H1 (cell line): ENCODE data around the gene DYNC1H1. TPM values are rescaled to one million over a fixed set of nuclear protein-coding genes. Genes with fewer than 3 reads are reported as not detected.

Experiments used
- CTCF ChIA-PET: fragments of 300-600 bp; sonication (Branson Sonifier 250); formaldehyde crosslinking; loops from one replicate; lab custom pipeline; 2021; ENCODE audit not compliant: partially characterized antibody; lab: Charles Lee
- POLR2A ChIA-PET: fragments of 300-600 bp; sonication (Branson Sonifier 250); formaldehyde crosslinking; loops from one replicate; lab custom pipeline; 2021; ENCODE audit warnings: inconsistent platforms; ENCODE audit not compliant: partially characterized antibody; lab: Charles Lee
- DNase-seq, 2 experiments: peaks; one replicate each; pipeline versions ENCODE4 v3.0.0 to v3.0.0-alpha.2; 2010 to 2022; ENCODE audit warnings: low spot score in 2 of 2, low read depth in 1 of 2, mixed read lengths in 1 of 2
- FAIRE-seq: peaks from 2 replicates; lab custom pipeline; 2011; peaks lifted over from hg19 to GRCh38; lab: Jason Lieb, UNC
- H2AFZ ChIP-seq: 2 replicates; pipeline ENCODE4 v1.8.1; 2012; ENCODE audit warnings: low read length, inconsistent platforms
- H2AK5ac ChIP-seq: 2 replicates; pipeline ENCODE4 v1.6.1; 2013; ENCODE audit warnings: low read depth, low read length
- H2BK120ac ChIP-seq: replicated peaks from 2 replicates; pipeline ENCODE3; 2013; ENCODE audit warnings: low read depth, low read length, inconsistent platforms
- H2BK12ac ChIP-seq: 2 replicates; pipeline ENCODE4 v1.6.1; 2013; ENCODE audit warnings: low read depth, low read length
- H2BK15ac ChIP-seq: 2 replicates; pipeline ENCODE4 v1.6.1; 2013; ENCODE audit warnings: low read length
- H2BK20ac ChIP-seq: 2 replicates; pipeline ENCODE4 v1.6.1; 2013; ENCODE audit warnings: low read length
- H2BK5ac ChIP-seq: 2 replicates; pipeline ENCODE4 v1.6.1; 2013; ENCODE audit warnings: low read depth, low read length
- H3K14ac ChIP-seq: 2 replicates; pipeline ENCODE4 v1.6.1; 2013; ENCODE audit warnings: inconsistent platforms; ENCODE audit not compliant: insufficient read length
- H3K18ac ChIP-seq: 2 replicates; pipeline ENCODE4 v1.6.1; 2013; ENCODE audit warnings: low read length; ENCODE audit errors: extremely low read depth
- H3K23ac ChIP-seq: 2 replicates; pipeline ENCODE4 v1.6.1; 2013; ENCODE audit warnings: inconsistent platforms; ENCODE audit not compliant: insufficient read length
- H3K23me2 ChIP-seq: 2 replicates; pipeline ENCODE4 v1.6.1; 2013; ENCODE audit warnings: low read depth, low read length
- H3K27ac ChIP-seq: 2 replicates; pipeline ENCODE4 v1.6.1; 2011; ENCODE audit warnings: low read depth, low read length, inconsistent platforms
- H3K27me3 ChIP-seq, 4 experiments: replicated peaks in 1 of 4; 1 replicate in 1 of 4; 2 replicates in 3 of 4; pipeline versions ENCODE4 v1.6.1 to v1.8.1; 2011 to 2013; ENCODE audit warnings: low read length in 3 of 4, mild to moderate bottlenecking in 3 of 4, inconsistent platforms in 2 of 4, mixed read lengths in 2 of 4, moderate library complexity in 1 of 4; ENCODE audit not compliant: control insufficient read depth in 3 of 4, insufficient read depth in 3 of 4; ENCODE audit errors: extremely low read depth in 1 of 4
- H3K36me3 ChIP-seq, 4 experiments: 2 replicates each; pipeline versions ENCODE4 v1.6.1 to v1.8.1; 2011 to 2013; ENCODE audit warnings: mild to moderate bottlenecking in 4 of 4, low read length in 3 of 4, moderate library complexity in 2 of 4, control low read depth in 1 of 4, inconsistent platforms in 1 of 4; ENCODE audit not compliant: insufficient read depth in 4 of 4, control insufficient read depth in 2 of 4
- H3K4ac ChIP-seq: replicated peaks from 2 replicates; pipeline ENCODE3; 2013; ENCODE audit warnings: low read length, low read depth, mixed read lengths, inconsistent platforms; ENCODE audit not compliant: insufficient read length
- H3K4me1 ChIP-seq, 4 experiments: replicated peaks in 1 of 4; 1 replicate in 1 of 4; 2 replicates in 3 of 4; pipeline versions ENCODE4 v1.6.1 to v1.8.1; 2011 to 2013; ENCODE audit warnings: low read length in 3 of 4, inconsistent platforms in 2 of 4, mixed read lengths in 1 of 4; ENCODE audit not compliant: insufficient read depth in 4 of 4, control insufficient read depth in 3 of 4
- H3K4me2 ChIP-seq, 2 experiments: 2 replicates each; pipeline versions ENCODE4 v1.6.1 to v1.8.1; 2011 to 2013; ENCODE audit warnings: low read depth in 2 of 2, low read length in 2 of 2, control low read depth in 1 of 2, inconsistent platforms in 1 of 2, mild to moderate bottlenecking in 1 of 2; ENCODE audit not compliant: insufficient read depth in 1 of 2
- H3K4me3 ChIP-seq, 4 experiments: fragments of 200-600, 300-600 bp in 1 of 4; sonication (generic), shearing (Covaris generic), sonication (Bioruptor Twin) in 1 of 4; 2 replicates each; pipeline versions ENCODE4 v1.5.1 to v1.8.1; 2011 to 2016; ENCODE audit warnings: low read length in 4 of 4, low read depth in 3 of 4, control low read depth in 2 of 4, inconsistent platforms in 2 of 4, mild to moderate bottlenecking in 2 of 4, mixed read lengths in 1 of 4, moderate library complexity in 1 of 4; ENCODE audit not compliant: insufficient read depth in 2 of 4; ENCODE audit errors: extremely low read depth in 1 of 4
- H3K56ac ChIP-seq: replicated peaks from 2 replicates; pipeline ENCODE3; 2013; ENCODE audit warnings: low read depth, mild to moderate bottlenecking, mixed read lengths, low read length, inconsistent platforms; ENCODE audit not compliant: insufficient read length
- H3K79me1 ChIP-seq: 2 replicates; pipeline ENCODE4 v1.6.1; 2013; ENCODE audit warnings: low read depth, low read length, control low read depth
- H3K79me2 ChIP-seq, 2 experiments: 2 replicates each; pipeline versions ENCODE4 v1.6.1 to v1.8.1; 2012 to 2013; ENCODE audit warnings: low read length in 2 of 2, mild to moderate bottlenecking in 2 of 2, inconsistent platforms in 1 of 2; ENCODE audit not compliant: insufficient read depth in 2 of 2, control insufficient read depth in 1 of 2
- H3K9ac ChIP-seq, 4 experiments: replicated peaks in 1 of 4; 1 replicate in 1 of 4; 2 replicates in 3 of 4; pipeline versions ENCODE4 v1.6.1 to v1.8.1; 2011 to 2013; ENCODE audit warnings: low read depth in 3 of 4, low read length in 3 of 4, control low read depth in 2 of 4, mild to moderate bottlenecking in 2 of 4, moderate library complexity in 2 of 4, inconsistent platforms in 1 of 4; ENCODE audit errors: extremely low read depth in 1 of 4
- H3K9me3 ChIP-seq, 2 experiments: 2 replicates each; pipeline versions ENCODE4 v1.6.1 to v1.8.1; 2012 to 2013; ENCODE audit warnings: mild to moderate bottlenecking in 2 of 2, moderate library complexity in 2 of 2, control low read depth in 1 of 2, inconsistent platforms in 1 of 2, low read depth in 1 of 2, low read length in 1 of 2, mixed read lengths in 1 of 2; ENCODE audit not compliant: insufficient read depth in 2 of 2
- H4K20me1 ChIP-seq, 2 experiments: replicated peaks in 1 of 2; 2 replicates each; pipeline versions ENCODE3 to v1.8.1; 2011 to 2013; ENCODE audit warnings: inconsistent platforms in 2 of 2, low read length in 2 of 2, mild to moderate bottlenecking in 1 of 2; ENCODE audit not compliant: insufficient read depth in 2 of 2, control insufficient read depth in 1 of 2
- H4K5ac ChIP-seq: 2 replicates; pipeline ENCODE4 v1.6.1; 2013; ENCODE audit warnings: low read length, low read depth, mixed read lengths, inconsistent platforms; ENCODE audit not compliant: insufficient read length
- H4K8ac ChIP-seq: 2 replicates; pipeline ENCODE4 v1.8.0; 2013; ENCODE audit warnings: mild to moderate bottlenecking, moderate library complexity, low read length, inconsistent platforms; ENCODE audit not compliant: insufficient read depth; ENCODE audit errors: extremely low read depth
- H4K91ac ChIP-seq: replicated peaks from 2 replicates; pipeline ENCODE3; 2013; ENCODE audit warnings: low read length, mixed read lengths, inconsistent platforms; ENCODE audit not compliant: insufficient read length
- ATF2 ChIP-seq: IDR thresholded peaks from 2 replicates; pipeline ENCODE4 v1.6.1; 2012; ENCODE audit warnings: low read length, inconsistent platforms
- CREB1 ChIP-seq: IDR thresholded peaks from 2 replicates; pipeline ENCODE4 v1.6.1; 2012; ENCODE audit warnings: inconsistent platforms
- GABPA ChIP-seq: IDR thresholded peaks from 2 replicates; pipeline ENCODE4 v1.6.1; 2011; ENCODE audit warnings: mild to moderate bottlenecking, low read length, moderate library complexity, borderline replicate concordance; ENCODE audit not compliant: insufficient read depth
- HDAC6 ChIP-seq: IDR thresholded peaks from one replicate; pipeline ENCODE4 v1.7.1; 2012; ENCODE audit warnings: low read depth, mild to moderate bottlenecking, inconsistent platforms, low read length, moderate library complexity
- JUN ChIP-seq: IDR thresholded peaks from 2 replicates; pipeline ENCODE4 v1.6.1; 2011; ENCODE audit warnings: low read depth, mild to moderate bottlenecking, improper control_type of control experiment, low read length
- MAX ChIP-seq: IDR thresholded peaks from 2 replicates; pipeline ENCODE4 v1.6.1; 2012; ENCODE audit warnings: inconsistent platforms
- POLR2A ChIP-seq, 2 experiments: IDR thresholded peaks; 1 replicate in 1 of 2; 2 replicates in 1 of 2; pipeline ENCODE4 v1.6.1; 2011; ENCODE audit warnings: low read depth in 2 of 2, low read length in 2 of 2, mild to moderate bottlenecking in 2 of 2; ENCODE audit errors: control extremely low read depth in 1 of 2
- RAD21 ChIP-seq, 2 experiments: IDR thresholded peaks in 1 of 2; conservative IDR thresholded peaks in 1 of 2; 2 replicates each; pipeline ENCODE4 v1.6.1; 2011; ENCODE audit warnings: low read depth in 2 of 2, low read length in 2 of 2, improper control_type of control experiment in 1 of 2, inconsistent platforms in 1 of 2, mild to moderate bottlenecking in 1 of 2, moderate library complexity in 1 of 2
- RXRA ChIP-seq: IDR thresholded peaks from 2 replicates; pipeline ENCODE4 v1.6.1; 2011; ENCODE audit warnings: low read depth, mild to moderate bottlenecking, low read length, moderate library complexity; ENCODE audit not compliant: insufficient read depth
- SP4 ChIP-seq: IDR thresholded peaks from 2 replicates; pipeline ENCODE4 v1.6.1; 2012; ENCODE audit warnings: low read length, inconsistent platforms
- WGBS, 2 experiments: shearing (Covaris generic) in 1 of 2; methylation state at CpG; one replicate each; pipeline versions ENCODE4 v1.1.6 to v1.1.7; 2013 to 2015; ENCODE audit warnings: low lambda C conversion rate in 2 of 2, mixed read lengths in 2 of 2, inconsistent platforms in 1 of 2, low coverage in 1 of 2, missing lambda C conversion rate in 1 of 2; ENCODE audit not compliant: insufficient replicate concordance in 2 of 2, insufficient coverage in 1 of 2, insufficient read length in 1 of 2; ENCODE audit errors: extremely low coverage in 1 of 2, missing lambda C conversion rate in 1 of 2; 5-methylcytosine and 5-hydroxymethylcytosine counted together
- polyA plus RNA-seq, 7 experiments: library from polyadenylated mRNA; depleted of rRNA in 3 of 7; stranded (reverse) in 5 of 7; unstranded in 2 of 7; fragments of >200 nt in 5 of 7; fragments of 200-250 nt in 2 of 7; gene quantifications; 1 replicate in 5 of 7; 2 replicates in 1 of 7; 4 replicates in 1 of 7; pipeline versions ENCODE4 v1.2.1 to v1.2.3, GENCODE V29; 2011 to 2013; ENCODE audit warnings: missing spikeins in 2 of 7, mixed read lengths in 2 of 7
- total RNA-seq: library from RNA; stranded (reverse); fragmentation: NEBNext Ultra II Directional; extraction: Animal tissue kit (Norgen Biotek cat#: 25700); gene quantifications from 2 replicates; pipeline ENCODE4 v1.2.1, GENCODE V29; 2021

The DYNC1H1 gene
- total and polyA plus RNA-seq, 2 of the 8 experiments (the other 6 are each of a cell fraction or from before 2014, with no cell fraction given) = 238 to 387 TPM

GRCh38 chr14:102085948-102086708, 121.8 kb downstream of the DYNC1H1 start:
- ChIA-PET POLR2A (interaction anchor here (0.8 to 4.5 kb wide), 8 partner anchors 10 to 262 kb away, joined by 3 to 39 read pairs (median 3); no protein-coding TSS in a partner anchor), CTCF (interaction anchor here (0.6 to 3.2 kb wide), 4 partner anchors 10 to 368 kb away, joined by 3 to 17 read pairs (median 7); no protein-coding TSS in a partner anchor)
- H2BK12ac ChIP-seq = no peak overlapping the region
- H2AFZ ChIP-seq = no peak overlapping the region
- H4K5ac ChIP-seq = peak overlapping the region; percentile 36
- peak overlapping the region; percentile 78 to 98 (median 87) for H3K4me3 ChIP-seq
- FAIRE-seq = no peak
- no peak overlapping the region for H3K56ac ChIP-seq
- peak overlapping the region; percentile 65 to 93 (median 85) for H3K9ac ChIP-seq
- H3K79me1 ChIP-seq = no peaks in the 10 kb centered on the region; the same call in 1 of the 2 replicates
- WGBS, 2 experiments = 6% methylated on average over 44 of the region's 49 CpGs; no CpG with 5 or more reads in 1 of the 2 experiments
- H3K23me2 ChIP-seq = no peaks in the 10 kb centered on the region; the same call in 1 of the 2 replicates
- no peak overlapping the region for H2AK5ac ChIP-seq
- H2BK20ac ChIP-seq = no peak overlapping the region
- peak overlapping the region; percentile 54 for H4K91ac ChIP-seq
- H3K18ac ChIP-seq = no peak overlapping the region
- peaks cover 6 to 8% of the 10 kb centered on the region in 2 experiments for H4K20me1 ChIP-seq
- H3K79me2 ChIP-seq = peaks cover 5 to 37% of the 10 kb centered on the region in 2 experiments
- peak overlapping the region; percentile 71 to 75 for H3K4me2 ChIP-seq
- no peak overlapping the region for H2BK15ac ChIP-seq
- TF ChIP-seq SP4 = no peak
- TF ChIP-seq POLR2A (IDR thresholded peaks at IDR 0.05; ENCODE audit: control extremely low read depth in 1 of 2, low read depth in 2 of 2, low read length in 2 of 2) = no peak
- no peak for TF ChIP-seq RAD21 (IDR thresholded peaks at IDR 0.05 in 1 of 2, conservative IDR thresholded peaks at IDR 0.05 in 1 of 2; ENCODE audit: low read depth in 2 of 2, low read length in 2 of 2)
- TF ChIP-seq HDAC6 = no peak
- no peak for TF ChIP-seq RXRA
- peak; percentile 58; the same call in 1 of the 2 replicates for TF ChIP-seq MAX
- TF ChIP-seq GABPA = no peak
- TF ChIP-seq JUN = no peak
- TF ChIP-seq ATF2 = no peak
- TF ChIP-seq CREB1 = peak; percentile 86
- TF ChIP-seq, all 59 proteins: peak for 2
- peak overlapping the region; percentile 75; the same call in 1 of the 2 replicates for H3K27ac ChIP-seq
- H3K27me3 ChIP-seq = no peaks in the 10 kb centered on the region
- no peak overlapping the region for H2BK120ac ChIP-seq
- H3K9me3 ChIP-seq = no peaks in the 10 kb centered on the region
- H3K14ac ChIP-seq = no peak overlapping the region
- peak overlapping the region; percentile 82; the same call in 1 of the 2 replicates for H4K8ac ChIP-seq
- no peak overlapping the region for H3K23ac ChIP-seq
- no peak for DNase-seq
- H3K4me1 ChIP-seq = peaks cover 4 to 18% (median 12%) of the 10 kb centered on the region in 4 experiments
- H2BK5ac ChIP-seq = no peak overlapping the region
- H3K36me3 ChIP-seq = peaks cover 28 to 50% (median 44%) of the 10 kb centered on the region in 4 experiments
- H3K4ac ChIP-seq = no peak overlapping the region
